Neutrophil (primary cell): Measurements from ENCODE around the gene ASB3.

Source experiments
- H3K27ac ChIP-seq: fragments of 200-600 bp; sonication (generic); 2 replicates; pipeline ENCODE4 v1.5.1; 2016; ENCODE audit warnings: mild to moderate bottlenecking, moderate library complexity
- H3K27me3 ChIP-seq: fragments of 200-600 bp; sonication (generic); 2 replicates; pipeline ENCODE4 v1.6.0; 2016; ENCODE audit warnings: mild to moderate bottlenecking
- H3K36me3 ChIP-seq: fragments of 200-600 bp; sonication (generic); 2 replicates; pipeline ENCODE4 v1.5.1; 2017
- H3K4me1 ChIP-seq, 2 experiments: fragments of 200-600 bp in 1 of 2; sonication (generic) in 1 of 2; 1 replicate in 1 of 2; 2 replicates in 1 of 2; pipeline versions ENCODE4 v1.5.1 to v1.6.1; 2013 to 2016; ENCODE audit warnings: low read depth in 1 of 2, low read length in 1 of 2, mild to moderate bottlenecking in 1 of 2, moderate library complexity in 1 of 2; ENCODE audit not compliant: control insufficient read depth in 1 of 2, insufficient read depth in 1 of 2
- H3K4me3 ChIP-seq, 2 experiments: fragments of 200-600 bp in 1 of 2; sonication (generic) in 1 of 2; 1 replicate in 1 of 2; 2 replicates in 1 of 2; pipeline ENCODE4 v1.5.1; 2013 to 2016; ENCODE audit warnings: low read depth in 1 of 2, low read length in 1 of 2, mild to moderate bottlenecking in 1 of 2, moderate library complexity in 1 of 2
- H3K9me3 ChIP-seq: fragments of 200-600 bp; sonication (generic); 2 replicates; pipeline ENCODE4 v1.5.1; 2016
- TF ChIP-seq, protein P1 (sequence below): fragments of 200-600 bp; sonication (generic); IDR thresholded peaks from 2 replicates; pipeline ENCODE4 v1.5.1; 2016; ENCODE audit warnings: antibody characterized with exemption

Gene ASB3

DNA sequence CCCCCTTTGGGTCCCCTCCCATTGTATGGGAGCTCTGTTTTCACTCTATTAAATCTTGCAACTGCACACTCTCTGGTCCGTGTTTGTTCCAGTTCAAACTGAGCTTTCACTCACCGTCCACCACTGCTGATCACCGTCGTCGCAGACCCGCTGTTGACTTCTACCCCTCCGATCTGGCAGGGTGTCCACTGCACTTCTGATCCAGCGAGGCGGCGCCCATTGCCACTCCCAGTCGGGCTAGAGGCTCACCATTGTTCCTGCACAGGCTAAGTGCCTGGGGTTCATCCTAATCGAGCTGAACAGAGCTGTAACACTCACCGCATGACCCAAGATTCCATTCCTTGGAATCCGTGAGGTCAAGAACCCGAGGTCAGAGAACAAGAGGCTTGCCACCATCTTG lies 30.1 kb downstream of the ASB3 start:
- Histone ChIP-seq H3K36me3 (peaks cover 22% of the 10 kb centered on the region), H3K4me1 (no peaks in the 10 kb centered on the region), H3K9me3 (no peaks in the 10 kb centered on the region), H3K4me3 (no peak overlapping the region), H3K27ac (no peak overlapping the region), H3K27me3 (no peaks in the 10 kb centered on the region)
- TF ChIP-seq, protein P1, sequence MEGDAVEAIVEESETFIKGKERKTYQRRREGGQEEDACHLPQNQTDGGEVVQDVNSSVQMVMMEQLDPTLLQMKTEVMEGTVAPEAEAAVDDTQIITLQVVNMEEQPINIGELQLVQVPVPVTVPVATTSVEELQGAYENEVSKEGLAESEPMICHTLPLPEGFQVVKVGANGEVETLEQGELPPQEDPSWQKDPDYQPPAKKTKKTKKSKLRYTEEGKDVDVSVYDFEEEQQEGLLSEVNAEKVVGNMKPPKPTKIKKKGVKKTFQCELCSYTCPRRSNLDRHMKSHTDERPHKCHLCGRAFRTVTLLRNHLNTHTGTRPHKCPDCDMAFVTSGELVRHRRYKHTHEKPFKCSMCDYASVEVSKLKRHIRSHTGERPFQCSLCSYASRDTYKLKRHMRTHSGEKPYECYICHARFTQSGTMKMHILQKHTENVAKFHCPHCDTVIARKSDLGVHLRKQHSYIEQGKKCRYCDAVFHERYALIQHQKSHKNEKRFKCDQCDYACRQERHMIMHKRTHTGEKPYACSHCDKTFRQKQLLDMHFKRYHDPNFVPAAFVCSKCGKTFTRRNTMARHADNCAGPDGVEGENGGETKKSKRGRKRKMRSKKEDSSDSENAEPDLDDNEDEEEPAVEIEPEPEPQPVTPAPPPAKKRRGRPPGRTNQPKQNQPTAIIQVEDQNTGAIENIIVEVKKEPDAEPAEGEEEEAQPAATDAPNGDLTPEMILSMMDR: no peak

DNA sequence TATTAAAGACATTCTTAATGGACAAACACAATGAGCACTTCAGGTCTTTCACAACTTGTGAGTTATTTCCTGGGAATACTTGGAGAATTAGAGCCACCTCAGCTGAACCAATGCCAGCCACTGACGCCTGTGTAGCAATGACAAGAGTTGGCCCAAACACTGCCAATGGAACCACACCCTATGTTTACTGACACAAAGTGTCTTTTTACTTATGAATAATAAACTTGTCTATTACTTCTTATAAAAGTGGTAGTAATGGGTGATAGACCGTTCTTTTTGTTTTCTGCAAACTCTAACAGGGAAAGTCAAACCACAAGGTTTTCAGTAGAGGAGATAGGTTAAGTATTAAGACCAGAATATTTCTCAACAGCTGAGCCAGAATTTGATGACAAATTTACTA lies 31.6 kb downstream of the ASB3 start:
- no peaks in the 10 kb centered on the region for H3K4me1 ChIP-seq
- peaks cover 16% of the 10 kb centered on the region for H3K36me3 ChIP-seq
- H3K4me3 ChIP-seq: no peak overlapping the region
- TF ChIP-seq, protein P1: no peak
- no peak overlapping the region for H3K27ac ChIP-seq
- no peaks in the 10 kb centered on the region for H3K27me3 ChIP-seq
- no peaks in the 10 kb centered on the region for H3K9me3 ChIP-seq

DNA sequence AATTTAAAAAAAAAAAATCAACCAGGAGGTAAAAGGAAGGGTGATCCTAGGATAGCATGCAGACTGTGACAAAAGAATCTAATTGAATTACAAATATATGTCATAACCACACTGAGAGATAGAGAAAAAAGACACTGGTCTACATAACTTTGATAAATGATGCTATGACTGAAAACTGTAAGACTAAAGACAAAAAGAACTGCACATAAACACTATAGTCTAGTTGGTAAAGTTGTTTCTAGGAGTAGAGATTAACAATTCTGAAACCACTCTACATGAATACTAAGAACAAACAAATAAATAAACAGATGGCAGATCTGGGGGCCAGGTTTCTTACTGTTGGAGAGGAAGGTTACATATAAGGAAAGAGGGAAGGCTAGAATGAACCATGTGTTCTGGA lies 33.7 kb downstream of the ASB3 start:
- Histone ChIP-seq H3K4me1 (no peaks in the 10 kb centered on the region), H3K4me3 (no peak overlapping the region), H3K27ac (no peak overlapping the region), H3K9me3 (no peaks in the 10 kb centered on the region), H3K27me3 (no peaks in the 10 kb centered on the region), H3K36me3 (peaks cover 16% of the 10 kb centered on the region)
- TF ChIP-seq, protein P1: no peak

DNA sequence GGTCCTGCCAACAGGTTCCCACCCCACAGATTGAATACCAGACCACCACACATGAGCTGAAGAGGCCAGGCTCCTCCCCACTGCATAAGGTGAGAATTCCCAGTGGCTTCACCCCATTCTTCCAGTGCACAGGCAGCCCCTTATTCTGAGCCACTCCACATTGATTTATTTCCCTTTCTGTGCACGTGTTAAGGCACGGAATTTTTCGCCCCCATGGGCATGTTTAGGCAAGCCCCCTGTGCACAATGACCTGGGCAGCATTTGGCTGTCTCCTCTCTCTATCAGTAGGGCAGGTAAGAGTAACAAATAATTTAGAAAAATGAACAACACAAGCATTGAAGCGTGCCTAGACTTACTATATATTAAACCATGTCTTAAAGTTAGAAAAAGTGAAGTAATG lies 34.4 kb downstream of the ASB3 start:
- Histone ChIP-seq H3K27me3 (no peaks in the 10 kb centered on the region), H3K9me3 (no peaks in the 10 kb centered on the region), H3K4me1 (no peaks in the 10 kb centered on the region), H3K4me3 (no peak overlapping the region), H3K27ac (no peak overlapping the region), H3K36me3 (peaks cover 19% of the 10 kb centered on the region)
- TF ChIP-seq, protein P1: no peak

DNA sequence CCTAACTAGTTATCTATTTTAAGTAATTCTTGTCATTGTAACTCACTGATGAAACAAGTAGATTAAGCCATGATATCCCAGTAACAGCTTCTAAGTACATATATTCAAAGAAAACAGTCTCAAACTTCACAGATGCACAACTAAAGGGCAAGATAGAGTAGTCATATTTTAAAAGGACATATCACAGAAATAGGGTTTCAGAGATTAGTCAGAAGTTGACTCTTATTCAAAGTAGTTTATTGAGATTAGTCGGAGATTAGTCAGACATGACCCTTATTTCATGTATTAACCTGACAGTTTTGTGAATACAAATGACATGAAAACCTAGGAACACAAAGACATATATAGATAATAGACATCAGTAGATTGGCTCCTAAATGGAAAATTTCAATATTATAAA lies 35.0 kb downstream of the ASB3 start:
- H3K4me1 ChIP-seq: no peaks in the 10 kb centered on the region
- H3K9me3 ChIP-seq: no peaks in the 10 kb centered on the region
- no peaks in the 10 kb centered on the region for H3K27me3 ChIP-seq
- TF ChIP-seq, protein P1: no peak
- H3K36me3 ChIP-seq: peaks cover 19% of the 10 kb centered on the region
- H3K27ac ChIP-seq: no peak overlapping the region
- H3K4me3 ChIP-seq: no peak overlapping the region
